Mesodermal cell (in vitro differentiated cells): ENCODE data around the gene AFF3.

ENCODE experiments used
- H3K27ac ChIP-seq: 2 replicates; pipeline ENCODE4 v1.7.0; 2013; ENCODE audit warnings: mild to moderate bottlenecking, low read depth, low read length, moderate library complexity; ENCODE audit not compliant: severe bottlenecking
- H3K36me3 ChIP-seq: 2 replicates; pipeline ENCODE4 v1.7.1; 2013; ENCODE audit warnings: mild to moderate bottlenecking, low read length, moderate library complexity; ENCODE audit not compliant: control insufficient read depth, insufficient read depth
- H3K4me1 ChIP-seq: one replicate; pipeline ENCODE4 v1.7.1; 2013; ENCODE audit warnings: mild to moderate bottlenecking, low read length; ENCODE audit not compliant: insufficient read depth, control insufficient read depth, poor library complexity, severe bottlenecking
- H3K4me3 ChIP-seq: 2 replicates; pipeline ENCODE4 v1.7.0; 2013; ENCODE audit warnings: low read length, control low read depth, mild to moderate bottlenecking; ENCODE audit not compliant: insufficient read depth, poor library complexity, severe bottlenecking; ENCODE audit errors: extremely low read depth
- H3K9me3 ChIP-seq: 2 replicates; pipeline ENCODE4 v1.7.1; 2013; ENCODE audit warnings: mild to moderate bottlenecking, low read length, moderate library complexity; ENCODE audit not compliant: control insufficient read depth
- WGBS, 2 experiments: methylation state at CpG; one replicate each; pipeline ENCODE4 v1.1.5; 2013; ENCODE audit warnings: missing lambda C conversion rate in 2 of 2; ENCODE audit not compliant: insufficient coverage in 2 of 2; 5-methylcytosine and 5-hydroxymethylcytosine counted together

The AFF3 gene

DNA sequence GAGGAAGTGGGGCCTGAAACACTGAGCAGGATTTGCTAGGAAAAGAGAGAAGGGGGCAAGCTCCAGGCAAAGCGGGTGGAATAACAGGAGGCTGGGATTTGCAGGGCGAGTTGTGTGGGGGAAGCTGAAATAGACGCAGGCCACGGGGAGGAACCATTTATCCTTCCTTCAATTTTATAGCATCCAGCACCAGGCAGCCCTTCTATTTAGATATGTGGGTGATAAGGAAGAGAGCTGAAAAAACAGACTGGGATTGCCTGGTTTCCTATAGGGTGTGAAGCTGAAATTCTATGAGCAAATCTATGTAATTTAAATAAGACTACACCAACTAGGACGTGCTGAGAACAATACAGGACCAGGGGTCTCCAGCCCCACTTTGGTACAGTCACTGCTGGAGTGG lies 520.6 kb downstream of the AFF3 start:
- H3K36me3 ChIP-seq = no peaks in the 10 kb centered on the region
- no peak overlapping the region for H3K4me3 ChIP-seq
- WGBS, 2 experiments = no CpG with 5 or more reads among the region's 5 CpGs
- no peaks in the 10 kb centered on the region for H3K4me1 ChIP-seq
- H3K9me3 ChIP-seq = no peaks in the 10 kb centered on the region
- no peak overlapping the region for H3K27ac ChIP-seq

DNA sequence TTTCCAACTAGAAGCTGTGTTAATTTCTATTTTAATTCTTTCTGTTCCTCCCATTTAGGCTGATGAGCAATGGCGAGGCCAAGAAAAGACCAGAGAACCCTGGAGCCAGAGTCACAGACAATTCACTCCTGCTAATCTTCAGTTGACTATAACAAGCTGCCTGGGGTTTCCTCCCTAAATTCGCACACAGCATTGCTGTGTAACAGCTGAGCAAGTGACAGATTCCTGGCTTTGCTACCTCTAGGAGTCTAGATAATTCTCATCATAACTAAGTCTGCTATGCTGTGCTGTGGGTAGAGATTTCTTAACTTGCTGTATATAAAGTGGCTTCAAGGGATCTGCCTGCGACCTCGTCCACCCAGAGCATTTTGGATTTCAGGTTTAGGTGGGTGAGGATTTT lies 521.3 kb downstream of the AFF3 start:
- WGBS, 2 experiments = 92 to 93% methylated on average over 3 to 4 of the region's 4 CpGs
- no peak overlapping the region for H3K4me3 ChIP-seq
- H3K4me1 ChIP-seq = no peaks in the 10 kb centered on the region
- no peaks in the 10 kb centered on the region for H3K9me3 ChIP-seq
- H3K27ac ChIP-seq = no peak overlapping the region
- no peaks in the 10 kb centered on the region for H3K36me3 ChIP-seq

DNA sequence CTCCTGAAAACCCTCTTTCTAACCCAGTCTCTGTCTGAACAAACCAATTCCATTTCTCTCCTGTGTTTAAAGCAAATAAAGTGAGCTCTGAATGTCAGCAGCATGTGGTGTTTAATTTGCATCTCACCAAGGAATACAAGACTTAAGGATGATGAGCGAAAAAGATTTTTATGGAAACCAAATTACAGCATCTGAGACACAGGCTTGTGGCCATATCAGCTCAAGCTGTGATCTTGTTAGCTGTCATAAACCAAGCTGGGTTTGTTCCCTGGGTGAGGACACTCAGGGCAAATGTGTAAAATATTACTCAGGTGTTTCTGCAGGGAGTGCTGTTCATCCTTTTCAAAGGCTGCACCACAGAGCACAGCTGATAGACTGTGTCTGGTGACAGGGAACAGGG lies 523.2 kb downstream of the AFF3 start:
- no peaks in the 10 kb centered on the region for H3K4me1 ChIP-seq
- WGBS, 2 experiments = 91 to 100% methylated on average over 1 of the region's 1 CpG
- H3K36me3 ChIP-seq = no peaks in the 10 kb centered on the region
- H3K9me3 ChIP-seq = no peaks in the 10 kb centered on the region
- H3K27ac ChIP-seq = no peak overlapping the region
- no peak overlapping the region for H3K4me3 ChIP-seq

DNA sequence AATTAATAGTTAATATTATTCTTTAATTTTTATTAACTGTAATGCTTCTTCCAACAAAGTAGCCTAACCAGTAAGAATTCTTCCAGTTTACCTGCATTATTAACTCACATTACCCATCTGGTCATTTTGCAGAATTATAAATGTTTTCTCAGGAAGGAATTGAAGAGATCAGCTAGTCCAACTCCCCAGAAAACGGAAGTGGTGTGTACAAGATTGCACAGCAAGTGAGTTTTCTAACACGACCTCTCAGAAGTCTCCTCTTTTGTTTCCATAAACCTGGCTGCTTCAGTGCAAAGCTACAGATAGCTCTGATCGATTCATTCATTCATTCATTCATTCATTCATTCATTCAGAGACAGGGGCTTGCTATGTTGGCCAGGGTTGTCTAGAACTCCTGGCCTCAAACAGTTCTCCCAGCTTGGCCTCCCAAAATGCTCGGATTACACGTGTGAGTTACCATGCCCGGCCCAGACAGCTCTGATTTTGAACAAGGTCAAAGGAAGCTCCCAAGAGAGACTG lies 523.8 kb downstream of the AFF3 start:
- Histone ChIP-seq H3K9me3 (no peaks in the 10 kb centered on the region), H3K27ac (no peak overlapping the region), H3K4me3 (no peak overlapping the region), H3K4me1 (no peaks in the 10 kb centered on the region), H3K36me3 (no peaks in the 10 kb centered on the region)
- WGBS, 2 experiments = 87 to 88% methylated on average over 5 to 6 of the region's 6 CpGs

DNA sequence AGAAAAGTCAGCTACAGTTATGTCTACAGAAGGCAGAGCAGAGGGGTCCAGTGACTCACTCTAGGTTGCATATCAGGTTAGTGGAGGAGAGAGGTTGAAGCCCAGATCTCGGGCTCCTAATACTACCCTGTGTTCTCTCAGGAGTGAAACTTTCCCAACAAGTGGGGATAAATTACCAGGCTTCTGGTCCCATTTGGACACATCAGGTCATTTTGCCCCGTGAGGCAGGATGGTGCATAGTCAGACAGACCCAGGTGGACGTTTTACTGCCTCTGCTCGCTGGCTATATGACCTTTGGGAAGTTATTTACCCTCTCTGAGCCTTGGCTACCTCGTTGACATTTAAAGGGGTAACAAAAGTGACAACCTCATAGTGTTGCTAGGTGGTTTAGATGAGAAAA lies 524.6 kb downstream of the AFF3 start:
- no peaks in the 10 kb centered on the region for H3K36me3 ChIP-seq
- no peaks in the 10 kb centered on the region for H3K4me1 ChIP-seq
- no peak overlapping the region for H3K4me3 ChIP-seq
- H3K9me3 ChIP-seq = no peaks in the 10 kb centered on the region
- no peak overlapping the region for H3K27ac ChIP-seq
- 89 to 95% methylated on average over 4 of the region's 5 CpGs for WGBS, 2 experiments

DNA sequence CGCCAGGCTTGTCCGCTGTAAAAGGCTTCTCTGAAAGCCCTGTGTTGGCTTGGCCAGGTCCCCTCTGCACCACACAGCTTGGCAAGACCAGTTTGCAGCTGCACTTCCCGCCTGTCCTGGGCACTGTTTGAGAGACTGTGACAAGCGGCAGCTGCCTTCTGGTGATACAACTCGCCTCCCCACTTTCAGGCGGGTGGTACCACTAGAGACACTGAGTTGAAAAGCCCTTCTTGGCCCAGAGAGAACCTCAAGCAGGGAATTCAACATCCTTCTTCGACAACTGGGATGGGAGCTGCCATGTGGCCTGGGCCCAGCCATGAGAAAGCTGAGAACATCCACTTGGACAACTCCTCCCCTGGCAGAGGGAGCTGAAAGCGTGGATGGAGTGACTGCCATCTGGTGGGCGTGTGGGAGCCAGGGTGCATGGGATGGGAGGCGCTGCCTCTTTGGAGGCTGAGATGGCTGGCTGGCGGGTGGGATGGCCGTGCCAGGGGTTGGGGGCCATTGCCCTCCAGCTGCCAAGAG lies 527.1 kb downstream of the AFF3 start:
- Histone ChIP-seq H3K27ac (no peak overlapping the region), H3K4me3 (no peak overlapping the region), H3K4me1 (no peaks in the 10 kb centered on the region), H3K36me3 (no peaks in the 10 kb centered on the region), H3K9me3 (no peaks in the 10 kb centered on the region)
- WGBS, 2 experiments = 92 to 95% methylated on average over 12 of the region's 12 CpGs

DNA sequence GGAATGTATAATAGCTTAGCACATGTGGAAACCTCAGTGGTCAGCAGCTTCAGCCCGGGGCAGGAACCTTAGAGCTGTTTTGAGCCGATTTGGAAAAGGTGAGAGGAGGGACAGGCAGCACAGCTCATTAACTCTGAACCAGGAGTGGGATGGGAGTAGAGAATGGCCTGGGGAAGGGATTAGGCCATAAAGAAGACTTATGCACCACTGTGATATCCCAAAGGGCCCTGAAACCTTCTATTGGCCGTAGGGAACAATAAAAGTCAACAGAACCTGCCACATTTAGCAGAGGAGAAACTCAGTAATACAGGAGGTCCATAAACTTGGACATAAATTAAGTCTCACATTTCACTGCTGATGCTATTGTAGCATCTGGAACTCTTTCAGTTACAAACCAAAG lies 528.4 kb downstream of the AFF3 start:
- WGBS, 2 experiments = 82 to 83% methylated on average over 3 of the region's 3 CpGs
- H3K4me3 ChIP-seq = no peak overlapping the region
- H3K27ac ChIP-seq = no peak overlapping the region
- no peaks in the 10 kb centered on the region for H3K36me3 ChIP-seq
- no peaks in the 10 kb centered on the region for H3K9me3 ChIP-seq
- no peaks in the 10 kb centered on the region for H3K4me1 ChIP-seq

DNA sequence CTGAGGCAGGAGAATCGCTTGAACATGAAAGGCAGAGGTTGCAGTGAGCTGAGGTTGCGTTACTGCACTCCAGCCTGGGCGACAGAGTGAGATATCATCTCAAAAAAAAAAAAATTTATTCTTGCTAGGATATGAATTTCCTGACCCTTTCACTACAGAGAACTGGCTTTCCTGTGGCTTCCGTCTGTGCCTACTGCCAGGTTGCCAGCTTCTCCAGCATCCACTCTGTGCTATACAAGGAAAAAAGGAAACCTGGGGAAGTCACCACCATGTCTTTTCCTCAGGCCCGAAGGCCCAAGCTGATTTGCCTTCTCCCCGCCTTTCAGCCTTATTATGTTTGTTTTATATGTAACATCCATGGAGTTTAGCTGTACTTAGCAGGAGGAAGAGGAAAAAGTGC lies 530.6 kb downstream of the AFF3 start:
- no peak overlapping the region for H3K4me3 ChIP-seq
- WGBS, 2 experiments = 75 to 100% methylated on average over 1 to 3 of the region's 6 CpGs
- H3K36me3 ChIP-seq = no peaks in the 10 kb centered on the region
- no peaks in the 10 kb centered on the region for H3K4me1 ChIP-seq
- no peak overlapping the region for H3K27ac ChIP-seq
- H3K9me3 ChIP-seq = no peaks in the 10 kb centered on the region

DNA sequence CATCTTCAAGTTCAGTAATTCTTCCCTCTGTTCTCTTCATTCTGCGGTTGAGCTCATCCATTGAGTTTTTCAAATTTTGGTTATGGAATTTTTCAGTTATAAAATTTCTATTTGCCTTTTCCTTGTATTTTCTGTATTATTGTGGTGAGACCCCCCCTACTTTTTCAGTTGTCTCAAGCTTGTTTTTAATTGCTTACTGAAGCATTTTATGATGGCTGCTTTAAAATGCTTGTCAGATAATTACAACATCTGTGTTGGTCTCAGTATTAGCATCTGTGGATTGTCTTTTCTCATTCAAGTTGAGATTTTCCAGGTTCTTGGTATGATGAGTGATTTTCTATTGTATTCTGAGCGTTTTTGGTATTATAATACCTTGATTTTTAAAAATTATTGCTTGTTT lies 531.4 kb downstream of the AFF3 start:
- Histone ChIP-seq H3K4me1 (no peaks in the 10 kb centered on the region), H3K9me3 (no peaks in the 10 kb centered on the region), H3K4me3 (no peak overlapping the region), H3K27ac (no peak overlapping the region), H3K36me3 (no peaks in the 10 kb centered on the region)
- 67% methylated on average over 1 of the region's 2 CpGs; no CpG with 5 or more reads in 1 of the 2 experiments for WGBS, 2 experiments

DNA sequence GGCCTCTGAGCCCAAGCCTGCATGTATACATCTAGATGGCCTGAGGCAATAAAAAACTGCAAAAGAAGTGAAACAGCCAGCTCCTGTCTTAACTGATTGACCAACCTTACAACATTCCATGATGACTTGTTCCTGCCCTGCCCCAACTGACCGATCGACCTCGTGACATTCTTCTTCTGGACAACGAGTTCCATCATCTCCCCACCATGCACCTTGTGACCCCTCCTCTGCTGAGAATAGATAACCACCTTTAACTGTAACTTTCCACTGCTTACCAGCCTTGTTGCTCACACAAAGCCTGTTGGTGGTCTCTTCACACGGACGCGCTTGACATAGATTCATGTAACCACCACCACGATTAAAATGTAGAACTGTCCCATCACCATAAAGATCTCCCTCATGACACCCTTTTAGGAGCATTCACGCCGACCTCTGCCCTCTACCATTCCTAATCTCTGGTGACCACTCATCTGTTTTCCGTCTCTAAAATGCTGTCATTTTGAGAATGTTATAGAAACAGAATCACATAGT lies 532.5 kb downstream of the AFF3 start:
- WGBS, 2 experiments = 91 to 95% methylated on average over 8 to 9 of the region's 11 CpGs
- no peaks in the 10 kb centered on the region for H3K4me1 ChIP-seq
- H3K9me3 ChIP-seq = no peaks in the 10 kb centered on the region
- no peaks in the 10 kb centered on the region for H3K36me3 ChIP-seq
- no peak overlapping the region for H3K27ac ChIP-seq
- no peak overlapping the region for H3K4me3 ChIP-seq

DNA sequence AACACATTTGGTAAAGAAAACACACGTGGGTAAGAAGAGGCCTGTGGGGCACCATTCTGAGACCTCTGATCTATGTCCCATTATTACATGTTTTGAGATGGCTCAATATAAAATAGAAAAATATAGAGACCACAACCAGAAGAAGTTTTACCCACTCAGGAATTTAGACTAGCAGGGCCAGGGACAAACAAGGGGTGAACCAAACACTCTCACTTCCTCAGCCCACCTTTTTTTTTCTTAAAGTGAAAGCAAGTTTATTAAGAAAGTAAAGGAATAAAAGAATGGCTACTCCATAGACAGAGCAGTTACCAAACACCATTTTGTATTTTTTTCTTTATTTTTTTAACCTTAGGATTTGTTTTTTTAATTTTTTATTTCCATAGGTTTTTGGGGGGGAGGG lies 533.5 kb downstream of the AFF3 start:
- H3K4me1 ChIP-seq = no peaks in the 10 kb centered on the region
- no peak overlapping the region for H3K27ac ChIP-seq
- H3K36me3 ChIP-seq = no peaks in the 10 kb centered on the region
- no peaks in the 10 kb centered on the region for H3K9me3 ChIP-seq
- no peak overlapping the region for H3K4me3 ChIP-seq
- WGBS, 2 experiments = no CpG with 5 or more reads among the region's 1 CpG
